K562 (cell line): Measurements from ENCODE around the gene BIN1. TPM values are rescaled to one million over a fixed set of nuclear protein-coding genes. Genes with fewer than 3 reads are reported as not detected.

Experiments used
- ATAC-seq: fragments of 200-7000 bp; cut with Tn5 transposase; 3 replicates; pipeline ENCODE4 v1.9.1; 2020; ENCODE audit warnings: moderate library complexity
- BruUV-seq: library from RNA; stranded (reverse); fragments of 400-500 nt; replicated peaks from 2 replicates; lab custom pipeline; 2021; lab: Mats Ljungman, UMichigan
- CTCF ChIA-PET: fragments of 300-600 bp; formaldehyde crosslinking; extraction: SDS; loops from one replicate; lab custom pipeline; 2021; ENCODE audit warnings: low intra/inter-chr PET ratio; lab: Yijun Ruan, JAX
- POLR2A ChIA-PET: fragments of 300-600, 350-650 bp; sonication (Branson Sonifier 250); formaldehyde crosslinking; extraction: SDS; loops from one replicate; lab custom pipeline; 2021; ENCODE audit warnings: antibody characterized with exemption, inconsistent platforms; lab: Yijun Ruan, JAX
- DNase-seq, 4 experiments: peaks; one replicate each; pipeline versions ENCODE4 v3.0.0 to v3.0.0-alpha.2; 2011 to 2018; ENCODE audit warnings: low spot score in 3 of 4, mixed read lengths in 3 of 4; ENCODE audit errors: extremely low read depth in 1 of 4
- FAIRE-seq: peaks from 2 replicates; lab custom pipeline; 2011; peaks lifted over from hg19 to GRCh38; lab: Jason Lieb, UNC
- H2AFZ ChIP-seq: 2 replicates; pipeline ENCODE4 v1.6.0; 2011; ENCODE audit warnings: low read depth, low read length, control low read depth, inconsistent platforms
- H3K27ac ChIP-seq: fragments of 200-600 bp; 3 replicates; pipeline ENCODE4 v1.8.0; 2011; ENCODE audit warnings: low read depth, mild to moderate bottlenecking, control low read depth, inconsistent platforms, low read length, moderate library complexity, mixed read lengths; ENCODE audit errors: extremely low read depth
- H3K27me3 ChIP-seq, 2 experiments: fragments of 300-600 bp in 1 of 2; 2 replicates in 1 of 2; 3 replicates in 1 of 2; pipeline versions ENCODE4 v1.6.0 to v1.8.0; 2011; ENCODE audit warnings: inconsistent platforms in 2 of 2, low read length in 2 of 2, mild to moderate bottlenecking in 1 of 2, mixed read lengths in 1 of 2, moderate library complexity in 1 of 2; ENCODE audit not compliant: control insufficient read depth in 2 of 2, insufficient read depth in 2 of 2
- H3K36me3 ChIP-seq: fragments of 300-600 bp; 3 replicates; pipeline ENCODE4 v1.8.0; 2011; ENCODE audit warnings: mild to moderate bottlenecking, low read length, inconsistent platforms; ENCODE audit not compliant: control insufficient read depth, insufficient read depth
- H3K4me1 ChIP-seq, 2 experiments: fragments of 200-600 bp in 1 of 2; replicated peaks in 1 of 2; 2 replicates in 1 of 2; 3 replicates in 1 of 2; pipeline versions ENCODE4 v1.5.1 to v1.8.0; 2011; ENCODE audit warnings: inconsistent platforms in 2 of 2, low read length in 2 of 2, mild to moderate bottlenecking in 1 of 2, mixed read lengths in 1 of 2, moderate library complexity in 1 of 2; ENCODE audit not compliant: control insufficient read depth in 2 of 2, insufficient read depth in 2 of 2
- H3K4me2 ChIP-seq: 2 replicates; pipeline ENCODE4 v1.6.1; 2011; ENCODE audit warnings: low read length, control low read depth, inconsistent platforms, mixed read lengths; ENCODE audit not compliant: insufficient read depth
- H3K4me3 ChIP-seq: fragments of 200-600 bp; sonication (generic), shearing (Covaris generic); 2 replicates; pipeline ENCODE4 v1.5.1; 2016; ENCODE audit warnings: control low read depth, inconsistent platforms
- H3K79me2 ChIP-seq: fragments of 200-600 bp; 3 replicates; pipeline ENCODE4 v1.8.0; 2011; ENCODE audit warnings: low read length, inconsistent platforms; ENCODE audit not compliant: control insufficient read depth, insufficient read depth
- H3K9ac ChIP-seq, 2 experiments: 2 replicates each; pipeline versions ENCODE4 v1.6.0 to v1.6.1; 2011; ENCODE audit warnings: low read depth in 2 of 2, low read length in 2 of 2, control low read depth in 1 of 2, inconsistent platforms in 1 of 2, mild to moderate bottlenecking in 1 of 2, mixed read lengths in 1 of 2; ENCODE audit not compliant: insufficient read depth in 1 of 2
- H3K9me1 ChIP-seq: one replicate; pipeline ENCODE4 v1.6.0; 2011; ENCODE audit warnings: inconsistent platforms, mild to moderate bottlenecking, low read length, moderate library complexity; ENCODE audit not compliant: control insufficient read depth, insufficient read depth
- H3K9me3 ChIP-seq: replicated peaks from 2 replicates; pipeline ENCODE4 v1.5.1; 2011; ENCODE audit warnings: low read depth, low read length, inconsistent platforms; ENCODE audit not compliant: control insufficient read depth, insufficient read depth
- H4K20me1 ChIP-seq: replicated peaks from 2 replicates; pipeline ENCODE4 v1.6.1; 2011; ENCODE audit warnings: low read length, inconsistent platforms, mixed read lengths; ENCODE audit not compliant: control insufficient read depth, insufficient read depth
- ATF7 ChIP-seq: fragments of 450-650 bp; IDR thresholded peaks from 2 replicates; pipeline ENCODE4 v1.7.1; 2014; ENCODE audit warnings: mild to moderate bottlenecking, moderate library complexity
- NFE2L1 ChIP-seq: fragments of 450-650 bp; IDR thresholded peaks from 2 replicates; pipeline ENCODE4 v1.6.1; 2016; ENCODE audit warnings: missing genetic modification characterization, low read depth, mild to moderate bottlenecking, missing compliant biosample characterization, moderate library complexity, borderline replicate concordance
- NR2C2 ChIP-seq, 2 experiments: fragments of 200-800 bp in 1 of 2; sonication (Bioruptor generic) in 1 of 2; sonication (generic) in 1 of 2; formaldehyde crosslinking in 1 of 2; IDR thresholded peaks; 2 replicates each; pipeline versions ENCODE4 v1.6.1 to v1.8.0; 2016 to 2022; ENCODE audit warnings: mild to moderate bottlenecking in 1 of 2, missing compliant biosample characterization in 1 of 2, missing genetic modification characterization in 1 of 2, missing genetic modification reagents in 1 of 2
- PHB2 ChIP-seq: fragments of 450-650 bp; IDR thresholded peaks from 2 replicates; pipeline ENCODE4 v1.6.1; 2017; ENCODE audit warnings: low read depth
- PML ChIP-seq: IDR thresholded peaks from 2 replicates; pipeline ENCODE4 v1.6.1; 2012; ENCODE audit warnings: low read length, inconsistent platforms
- RFX5 ChIP-seq: IDR thresholded peaks from 2 replicates; pipeline ENCODE4 v1.6.1; 2011; ENCODE audit warnings: low read depth, mild to moderate bottlenecking, improper control_type of control experiment, low read length
- SLC30A9 ChIP-seq: fragments of 250-450 bp; sonication (Bioruptor Pico); IDR thresholded peaks from 2 replicates; pipeline ENCODE4 v1.8.0; 2022; ENCODE audit warnings: mild to moderate bottlenecking, moderate library complexity
- WGBS: fragments of 100-300 bp; shearing (Covaris generic); methylation state at CpG from one replicate; pipeline ENCODE4 v1.1.6; 2016; ENCODE audit warnings: low coverage, mixed read lengths; ENCODE audit not compliant: insufficient coverage; ENCODE audit errors: missing lambda C conversion rate; 5-methylcytosine and 5-hydroxymethylcytosine counted together
- in situ Hi-C: fragments of 300-500 bp; cut with MboI; formaldehyde crosslinking; loops from 4 replicates; pipeline ENCODE4 v1.15.0; 2018; ENCODE audit warnings: inconsistent platforms, mixed read lengths
- intact Hi-C: fragments of 100-400 bp; cut with micrococcal nuclease; formaldehyde crosslinking; loops from 2 replicates; pipeline ENCODE4 v1.14.2; 2022
- polyA plus RNA-seq, 8 experiments: library from polyadenylated mRNA; depleted of rRNA in 4 of 8; stranded (reverse) in 5 of 8; unstranded in 3 of 8; fragments of >200 nt; fragmentation: Nextera tagmentation in 2 of 8; fragmentation: Illumina TruSeq in 1 of 8; extraction: Ambion mirVana in 2 of 8; extraction: Trizol in 1 of 8; gene quantifications; 2 replicates each; pipeline versions ENCODE4 v1.2.1 to v1.2.3, GENCODE V29; 2011 to 2014; ENCODE audit warnings: inconsistent platforms in 1 of 8, missing spikeins in 1 of 8
- total RNA-seq, 7 experiments: library from RNA; depleted of rRNA in 6 of 7; stranded (reverse); fragments of >200 nt in 6 of 7; fragmentation: Illumina TruSeq in 2 of 7; extraction: Trizol in 2 of 7; gene quantifications; 2 replicates each; pipeline versions ENCODE4 v1.2.1 to v1.2.3, GENCODE V29; 2011 to 2021; ENCODE audit warnings: low replicate concordance in 1 of 7
- TF ChIP-seq, protein P1 (sequence below): fragments of 450-650 bp; IDR thresholded peaks from 2 replicates; pipeline ENCODE4 v1.7.0; 2016; ENCODE audit warnings: borderline replicate concordance

Gene BIN1
- total and polyA plus RNA-seq, 9 of the 15 experiments (the other 6 are each of a cell fraction or from before 2014, with no cell fraction given), result 0.04 to 2.8 (median 0.79) TPM; not detected in 1

DNA sequence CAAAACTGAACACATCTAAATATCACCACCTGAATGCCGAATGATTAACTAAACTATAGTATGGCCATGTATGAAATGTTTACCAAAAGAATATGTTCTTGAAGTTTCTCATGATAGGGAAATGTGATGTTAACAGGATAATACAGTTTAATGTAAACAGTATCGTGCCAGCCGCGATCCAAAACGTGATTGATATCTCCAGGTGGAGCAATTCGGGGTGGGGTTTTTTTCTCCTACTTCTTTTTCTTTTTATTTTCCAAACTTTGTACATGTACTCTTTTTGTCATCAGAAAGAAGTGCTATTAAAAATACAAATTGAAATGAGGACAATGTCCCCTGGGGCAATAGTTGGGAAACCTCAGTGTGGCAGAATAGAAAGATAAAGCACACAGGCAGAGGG, 4.0 kb upstream of the BIN1 start:
- WGBS, result 2% methylated on average over 6 of the region's 6 CpGs

More for the DNA sequence above, 4.0 kb upstream of the BIN1 start:
- H3K27ac ChIP-seq, result no peak overlapping the region
- no TSS peak for BruUV-seq
- H2AFZ ChIP-seq, result no peak overlapping the region
- H3K9me3 ChIP-seq, result no peaks in the 10 kb centered on the region
- ChIA-PET POLR2A (no interaction called here), CTCF (no interaction called here)
- ATAC-seq, result no peak
- H3K4me1 ChIP-seq, result peaks cover 0 to 16% of the 10 kb centered on the region in 2 experiments; a peak in 2 of 5 replicates
- no peak for DNase-seq
- no peak for FAIRE-seq
- H3K79me2 ChIP-seq, result no peaks in the 10 kb centered on the region
- H4K20me1 ChIP-seq, result no peaks in the 10 kb centered on the region; the same call in 1 of the 2 replicates
- H3K9me1 ChIP-seq, result no peaks in the 10 kb centered on the region
- H3K4me3 ChIP-seq, result no peak overlapping the region
- no peak overlapping the region for H3K9ac ChIP-seq
- in situ Hi-C loops, result no loop called here
- intact Hi-C loops, result no loop called here
- TF ChIP-seq PHB2 (no peak), ATF7 (no peak), PML (no peak), SLC30A9 (CRISPR knock-in tag) (no peak), RFX5 (no peak), NR2C2 (CRISPR knock-in tag; IDR thresholded peaks at IDR 0.05) (no peak), NR2C2 (tag; IDR thresholded peaks at IDR 0.05) (no peak), NFE2L1 (no peak)
- TF ChIP-seq, protein P1, sequence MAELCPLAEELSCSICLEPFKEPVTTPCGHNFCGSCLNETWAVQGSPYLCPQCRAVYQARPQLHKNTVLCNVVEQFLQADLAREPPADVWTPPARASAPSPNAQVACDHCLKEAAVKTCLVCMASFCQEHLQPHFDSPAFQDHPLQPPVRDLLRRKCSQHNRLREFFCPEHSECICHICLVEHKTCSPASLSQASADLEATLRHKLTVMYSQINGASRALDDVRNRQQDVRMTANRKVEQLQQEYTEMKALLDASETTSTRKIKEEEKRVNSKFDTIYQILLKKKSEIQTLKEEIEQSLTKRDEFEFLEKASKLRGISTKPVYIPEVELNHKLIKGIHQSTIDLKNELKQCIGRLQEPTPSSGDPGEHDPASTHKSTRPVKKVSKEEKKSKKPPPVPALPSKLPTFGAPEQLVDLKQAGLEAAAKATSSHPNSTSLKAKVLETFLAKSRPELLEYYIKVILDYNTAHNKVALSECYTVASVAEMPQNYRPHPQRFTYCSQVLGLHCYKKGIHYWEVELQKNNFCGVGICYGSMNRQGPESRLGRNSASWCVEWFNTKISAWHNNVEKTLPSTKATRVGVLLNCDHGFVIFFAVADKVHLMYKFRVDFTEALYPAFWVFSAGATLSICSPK, result no peak
- TF ChIP-seq, all 486 proteins: peak for 0
- H3K27me3 ChIP-seq, result peaks cover 24 to 48% of the 10 kb centered on the region in 2 experiments
- H3K4me2 ChIP-seq, result no peak overlapping the region
- no peaks in the 10 kb centered on the region for H3K36me3 ChIP-seq
